Fibroblast of villous mesenchyme (primary cell): ENCODE data around the gene ZNF181. TPM values are rescaled to one million over a fixed set of nuclear protein-coding genes. Genes with fewer than 3 reads are reported as not detected.
"Not testable (repeated sequence)": the region's sequence is repeated elsewhere in the genome, so short reads cannot be mapped to it uniquely, and the experiment has no call there.

Source experiments
- DNase-seq: peaks from one replicate; pipeline ENCODE4 v3.0.0-alpha.2; 2010; ENCODE audit warnings: low read depth
- H3K4me3 ChIP-seq: 2 replicates; pipeline ENCODE4 v1.5.1; 2011; ENCODE audit warnings: low read depth, mild to moderate bottlenecking, low read length
- CTCF ChIP-seq: IDR thresholded peaks from 2 replicates; pipeline ENCODE4 v1.5.1; 2012; ENCODE audit warnings: low read depth, mild to moderate bottlenecking, low read length; ENCODE audit not compliant: insufficient read depth
- total RNA-seq: library from RNA; depleted of rRNA; stranded (reverse); fragments of >200 nt; gene quantifications from 2 replicates; pipeline ENCODE4 v1.2.3, GENCODE V29; 2012

The ZNF181 gene
- 14.5 and 14.7 TPM in 2 replicates for total RNA-seq

DNA sequence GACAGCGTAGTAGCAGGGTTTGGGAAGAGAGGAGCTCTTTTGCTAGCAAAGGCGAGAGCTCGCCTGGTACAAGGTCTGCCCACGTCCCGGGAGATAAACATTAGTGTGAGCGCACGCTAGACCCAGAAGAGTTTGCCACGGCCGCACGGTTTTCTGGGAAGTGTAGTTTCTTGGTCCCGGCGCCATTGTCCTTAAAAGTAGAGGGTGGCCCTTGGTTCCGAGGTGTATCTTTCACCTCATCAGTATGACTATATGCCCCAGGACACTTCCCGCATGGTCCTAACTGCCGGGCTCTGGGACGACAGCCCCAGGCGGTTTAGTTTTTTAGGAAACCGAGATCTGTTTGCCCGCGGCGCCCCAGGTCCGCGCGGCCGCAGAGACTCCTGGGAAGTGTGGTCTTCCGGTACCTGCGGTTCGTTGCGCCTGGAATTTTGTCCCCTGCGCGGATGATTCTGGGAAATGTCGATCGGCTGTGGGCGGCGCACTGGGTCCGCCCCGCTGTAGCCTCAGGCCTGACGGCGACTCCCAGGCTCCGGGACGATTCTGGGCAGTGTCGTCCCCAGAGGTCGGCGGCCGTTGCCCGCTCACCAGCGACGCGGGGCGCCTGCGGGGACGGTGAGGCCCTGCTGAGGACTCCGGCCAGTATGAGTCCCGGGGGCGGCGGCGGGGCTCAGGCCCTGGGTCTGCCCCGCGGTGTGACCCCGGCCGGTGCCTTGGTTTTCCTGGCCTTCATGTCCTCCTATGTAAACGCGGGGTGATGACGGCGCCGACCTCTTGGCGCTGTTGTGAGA lies at the start of gene ZNF181:
Gene ZNF181 (plus strand): TSS at position 498 of the 791 bp plus-strand sequence. CDS start 795 bp downstream, outside the sequence.
- DNase-seq = peak; percentile 94
- peak within 1 kb of the TSS; percentile 74 for H3K4me3 ChIP-seq
- no peak for TF ChIP-seq CTCF

DNA sequence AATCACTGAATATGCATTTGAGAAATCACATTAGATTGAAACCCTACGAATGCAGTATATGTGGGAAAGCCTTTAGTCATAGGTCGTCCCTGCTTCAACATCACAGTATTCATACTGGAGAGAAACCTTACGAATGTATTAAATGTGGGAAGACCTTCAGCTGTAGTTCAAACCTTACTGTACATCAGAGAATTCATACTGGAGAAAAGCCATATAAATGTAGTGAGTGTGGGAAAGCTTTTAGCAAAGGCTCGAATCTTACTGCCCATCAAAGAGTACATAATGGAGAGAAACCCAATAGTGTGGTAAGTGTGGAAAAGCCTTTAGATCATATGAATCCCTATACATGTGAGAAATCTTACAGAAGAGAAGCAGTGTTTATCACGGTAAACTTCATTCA lies 48.8 kb upstream of the ZNF181 start:
- H3K4me3 ChIP-seq, DNase-seq: not testable (repeated sequence)

- no peak for TF ChIP-seq CTCF
- H3K4me3 ChIP-seq = no peak overlapping the region
- DNase-seq = no peak
Measured at GRCh38 chr19:34686455-34686854, 47.6 kb upstream of the ZNF181 start.

- no peak for TF ChIP-seq CTCF
- H3K4me3 ChIP-seq = no peak overlapping the region
Measured at GRCh38 chr19:34687348-34687747, 46.7 kb upstream of the ZNF181 start.

DNA sequence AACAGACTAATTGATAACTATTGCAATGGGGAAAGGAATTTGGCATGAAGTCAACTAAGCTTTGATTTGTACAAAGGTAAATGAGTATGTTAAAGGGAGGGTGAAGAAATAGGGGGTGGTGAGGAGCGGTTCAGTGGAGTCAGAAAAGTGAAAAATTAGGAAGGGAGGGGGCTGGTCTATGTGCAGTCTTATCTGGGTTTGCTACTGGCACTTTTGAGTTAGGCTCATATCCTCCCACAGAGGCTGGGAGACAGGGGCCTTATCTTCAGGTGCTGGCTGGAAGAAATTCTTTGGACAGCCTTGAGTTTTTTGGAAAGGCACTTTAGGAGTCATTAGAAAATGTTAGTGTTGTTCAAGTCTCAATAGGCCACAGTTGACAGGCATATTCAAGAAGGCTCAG lies 45.5 kb upstream of the ZNF181 start:
- H3K4me3 ChIP-seq = no peak overlapping the region
- no peak for TF ChIP-seq CTCF
- DNase-seq = no peak

More at GRCh38 chr19:34687348-34687747, 46.7 kb upstream of the ZNF181 start:
- no peak for DNase-seq

DNA sequence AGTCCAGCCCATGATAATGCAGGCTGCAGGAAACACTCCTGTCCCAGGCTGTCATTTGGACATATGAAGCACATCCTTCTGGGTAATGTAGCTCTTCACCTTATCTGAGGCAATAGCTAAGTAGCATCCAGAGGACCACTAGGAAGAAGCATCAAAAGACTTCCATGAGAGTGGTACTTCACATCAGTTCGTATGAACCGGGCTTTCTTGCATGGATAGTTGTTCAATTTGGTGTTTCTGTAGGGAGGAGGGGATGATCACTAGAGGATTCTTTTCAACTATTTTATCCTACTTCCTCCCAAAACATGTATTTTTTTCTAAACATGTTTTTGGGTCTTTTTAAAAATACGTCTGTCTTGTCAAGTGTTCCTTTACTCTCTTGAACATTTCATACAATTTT lies 43.7 kb upstream of the ZNF181 start:
- no peak for TF ChIP-seq CTCF
- H3K4me3 ChIP-seq = no peak overlapping the region
- DNase-seq = no peak

GRCh38 chr19:34692549-34692948 lies 41.5 kb upstream of the ZNF181 start:
- no peak for DNase-seq
- TF ChIP-seq CTCF = no peak

More at GRCh38 chr19:34692549-34692948, 41.5 kb upstream of the ZNF181 start:
- no peak overlapping the region for H3K4me3 ChIP-seq
